H9 (cell line): ENCODE results near the gene MTHFD1L. TPM values are rescaled to one million over a fixed set of nuclear protein-coding genes. Genes with fewer than 3 reads are reported as not detected.

Experiments
- DNase-seq: peaks from one replicate; pipeline ENCODE4 v3.0.0-alpha.2; 2017
- H2AFZ ChIP-seq: one replicate; pipeline ENCODE4 v1.6.1; 2013; ENCODE audit warnings: mild to moderate bottlenecking, low read length, control low read depth, moderate library complexity
- H2AK5ac ChIP-seq: 2 replicates; pipeline ENCODE4 v1.6.1; 2013; ENCODE audit warnings: low read length, control low read depth, mixed read lengths; ENCODE audit not compliant: insufficient read length
- H2BK120ac ChIP-seq: one replicate; pipeline ENCODE4 v1.6.1; 2013; ENCODE audit warnings: low read depth, mild to moderate bottlenecking, low read length, control low read depth, inconsistent platforms; ENCODE audit not compliant: poor library complexity, severe bottlenecking
- H2BK12ac ChIP-seq: 2 replicates; pipeline ENCODE4 v1.6.1; 2013; ENCODE audit warnings: low read length, control low read depth, mixed read lengths, low read depth; ENCODE audit not compliant: insufficient read length
- H2BK15ac ChIP-seq: 2 replicates; pipeline ENCODE4 v1.6.1; 2013; ENCODE audit warnings: low read depth, low read length, control low read depth
- H2BK20ac ChIP-seq: one replicate; pipeline ENCODE4 v1.6.1; 2013; ENCODE audit warnings: low read depth, mild to moderate bottlenecking, low read length, control low read depth, inconsistent platforms; ENCODE audit not compliant: poor library complexity, severe bottlenecking
- H2BK5ac ChIP-seq: 2 replicates; pipeline ENCODE4 v1.6.1; 2013; ENCODE audit warnings: low read length, control low read depth, mixed read lengths; ENCODE audit not compliant: insufficient read length
- H3K14ac ChIP-seq: 2 replicates; pipeline ENCODE4 v1.6.1; 2013; ENCODE audit warnings: low read length, control low read depth; ENCODE audit not compliant: insufficient read depth
- H3K18ac ChIP-seq: 2 replicates; pipeline ENCODE4 v1.6.1; 2013; ENCODE audit warnings: low read depth, mild to moderate bottlenecking, mixed read lengths, low read length, control low read depth; ENCODE audit not compliant: insufficient read length
- H3K23ac ChIP-seq: 2 replicates; pipeline ENCODE4 v1.6.1; 2013; ENCODE audit warnings: low read length, control low read depth, mixed read lengths, low read depth; ENCODE audit not compliant: insufficient read length
- H3K23me2 ChIP-seq: 2 replicates; pipeline ENCODE4 v1.6.1; 2013; ENCODE audit warnings: low read depth, mild to moderate bottlenecking, mixed read lengths, low read length, control low read depth; ENCODE audit not compliant: insufficient read length, poor library complexity, severe bottlenecking
- H3K27ac ChIP-seq: 2 replicates; pipeline ENCODE4 v1.5.1; 2013; ENCODE audit warnings: low read length, control low read depth, mixed read lengths, low read depth; ENCODE audit not compliant: insufficient read length
- H3K27me3 ChIP-seq: 2 replicates; pipeline ENCODE4 v1.6.1; 2013; ENCODE audit warnings: low read length, control low read depth, inconsistent platforms; ENCODE audit not compliant: insufficient read depth
- H3K4ac ChIP-seq: 2 replicates; pipeline ENCODE4 v1.6.1; 2013; ENCODE audit warnings: low read depth, mild to moderate bottlenecking, control low read depth, inconsistent platforms, low read length, moderate library complexity
- H3K4me1 ChIP-seq: 2 replicates; pipeline ENCODE4 v1.6.1; 2013; ENCODE audit warnings: low read length, control low read depth, inconsistent platforms; ENCODE audit not compliant: insufficient read depth
- H3K4me2 ChIP-seq: 2 replicates; pipeline ENCODE4 v1.6.1; 2013; ENCODE audit warnings: low read length, control low read depth, mixed read lengths; ENCODE audit not compliant: insufficient read length, insufficient read depth
- H3K56ac ChIP-seq: 2 replicates; pipeline ENCODE4 v1.6.1; 2013; ENCODE audit warnings: low read depth, mild to moderate bottlenecking, mixed read lengths, low read length, control low read depth; ENCODE audit not compliant: insufficient read length
- H3K79me1 ChIP-seq: 2 replicates; pipeline ENCODE4 v1.6.1; 2013; ENCODE audit warnings: low read depth, mild to moderate bottlenecking, moderate library complexity, low read length, control low read depth, inconsistent platforms; ENCODE audit not compliant: insufficient read depth, poor library complexity, severe bottlenecking
- H3K79me2 ChIP-seq: 2 replicates; pipeline ENCODE4 v1.6.1; 2013; ENCODE audit warnings: low read length, control low read depth, inconsistent platforms; ENCODE audit not compliant: insufficient read depth
- H3K9ac ChIP-seq: 2 replicates; pipeline ENCODE4 v1.6.1; 2013; ENCODE audit warnings: low read length, control low read depth, mixed read lengths; ENCODE audit not compliant: insufficient read length; ENCODE audit errors: extremely low read depth
- H3K9me3 ChIP-seq: one replicate; pipeline ENCODE4 v1.6.1; 2013; ENCODE audit warnings: low read depth, low read length, inconsistent platforms; ENCODE audit not compliant: control insufficient read depth
- H3T11ph ChIP-seq: one replicate; pipeline ENCODE4 v1.6.1; 2013; ENCODE audit warnings: mild to moderate bottlenecking, low read length, control low read depth, inconsistent platforms
- H4K20me1 ChIP-seq: one replicate; pipeline ENCODE4 v1.6.1; 2013; ENCODE audit not compliant: control insufficient read depth, insufficient read length, insufficient read depth
- H4K5ac ChIP-seq: 2 replicates; pipeline ENCODE4 v1.6.1; 2013; ENCODE audit warnings: low read depth, mild to moderate bottlenecking, mixed read lengths, low read length, control low read depth; ENCODE audit not compliant: insufficient read length
- H4K8ac ChIP-seq: replicated peaks from 2 replicates; pipeline ENCODE4 v1.6.1; 2013; ENCODE audit warnings: low read length, control low read depth, mixed read lengths, low read depth; ENCODE audit not compliant: insufficient read length
- H4K91ac ChIP-seq: 2 replicates; pipeline ENCODE4 v1.6.1; 2013; ENCODE audit warnings: low read depth, mild to moderate bottlenecking, moderate library complexity, mixed read lengths, low read length, control low read depth; ENCODE audit not compliant: insufficient read length
- H3K27ac Mint-ChIP-seq, 3 experiments: 2 replicates in 2 of 3; 3 replicates in 1 of 3; pipeline ENCODE4 v1.8.0; 2020 to 2021; ENCODE audit warnings: mixed read lengths in 3 of 3, mild to moderate bottlenecking in 1 of 3, moderate library complexity in 1 of 3
- H3K27me3 Mint-ChIP-seq: 2 replicates; pipeline ENCODE4 v1.8.0; 2021; ENCODE audit warnings: low read depth, mild to moderate bottlenecking, moderate library complexity, mixed read lengths
- H3K36me3 Mint-ChIP-seq, 3 experiments: 2 replicates in 2 of 3; 3 replicates in 1 of 3; pipeline ENCODE4 v1.8.0; 2020 to 2021; ENCODE audit warnings: low read depth in 3 of 3, mixed read lengths in 3 of 3; ENCODE audit not compliant: insufficient read depth in 1 of 3
- H3K4me1 Mint-ChIP-seq, 2 experiments: 2 replicates each; pipeline ENCODE4 v1.8.0; 2020; ENCODE audit warnings: mixed read lengths in 2 of 2
- H3K4me3 Mint-ChIP-seq, 2 experiments: 2 replicates in 1 of 2; 3 replicates in 1 of 2; pipeline ENCODE4 v1.8.0; 2020 to 2021; ENCODE audit warnings: mild to moderate bottlenecking in 2 of 2, mixed read lengths in 2 of 2, moderate library complexity in 1 of 2
- H3K9me3 Mint-ChIP-seq, 2 experiments: 2 replicates in 1 of 2; 3 replicates in 1 of 2; pipeline ENCODE4 v1.8.0; 2020; ENCODE audit warnings: mild to moderate bottlenecking in 2 of 2, mixed read lengths in 2 of 2, moderate library complexity in 1 of 2
- CTCF ChIP-seq: fragments of 200-600 bp; sonication (generic); conservative IDR thresholded peaks from 3 replicates; pipeline ENCODE4 v1.8.0; 2021; ENCODE audit warnings: antibody characterized with exemption, mild to moderate bottlenecking
- WGBS: extraction: QIAGEN DNeasy Blood & Tissue Kit; methylation state at CpG from one replicate; pipeline ENCODE4 v1.1.7; 2013; ENCODE audit warnings: missing lambda C conversion rate, low lambda C conversion rate, mixed read lengths; ENCODE audit not compliant: insufficient read length; ENCODE audit errors: extremely low coverage; 5-methylcytosine and 5-hydroxymethylcytosine counted together
- total RNA-seq: library from RNA; stranded (reverse); gene quantifications from 2 replicates; pipeline ENCODE4 v1.2.1, GENCODE V29; 2021

MTHFD1L gene
- total RNA-seq, 1 experiment from 2014 or later, result 90.2 TPM

GRCh38 chr6:150880336-150880735 is 14.8 kb downstream of the MTHFD1L start:
- no peak overlapping the region for H2BK120ac ChIP-seq
- no peak overlapping the region for H2BK15ac ChIP-seq
- no peak overlapping the region for H3K9ac ChIP-seq
- H3K9me3 ChIP-seq, result no peaks in the 10 kb centered on the region
- Mint-ChIP-seq H3K4me1 (peaks cover 45 to 50% of the 10 kb centered on the region in 2 experiments), H3K27me3 (no peaks in the 10 kb centered on the region), H3K4me3 (no peak overlapping the region), H3K9me3 (no peaks in the 10 kb centered on the region), H3K36me3 (peaks cover 25 to 53% (median 43%) of the 10 kb centered on the region in 3 experiments; a peak in 6 of 7 replicates), H3K27ac (peak overlapping the region in 1 of 3 experiments; percentile 10; a peak in 1 of 7 replicates)
- H3T11ph ChIP-seq, result no peak overlapping the region
- no peak overlapping the region for H3K23ac ChIP-seq
- no peak overlapping the region for H3K14ac ChIP-seq
- no peak overlapping the region for H4K8ac ChIP-seq
- H4K20me1 ChIP-seq, result no peaks in the 10 kb centered on the region
- H4K5ac ChIP-seq, result no peak overlapping the region
- H3K4me2 ChIP-seq, result no peak overlapping the region
- H3K79me2 ChIP-seq, result peaks cover 3% of the 10 kb centered on the region; the same call in 1 of the 2 replicates
- H2BK12ac ChIP-seq, result no peak overlapping the region
- H3K23me2 ChIP-seq, result peaks cover 3% of the 10 kb centered on the region
- no peak overlapping the region for H3K18ac ChIP-seq
- no peak overlapping the region for H3K27ac ChIP-seq
- no CpG with 5 or more reads among the region's 3 CpGs for WGBS
- no peaks in the 10 kb centered on the region for H3K79me1 ChIP-seq
- H4K91ac ChIP-seq, result no peak overlapping the region
- H3K4me1 ChIP-seq, result peaks cover 2% of the 10 kb centered on the region
- DNase-seq, result no peak
- H2AFZ ChIP-seq, result no peak overlapping the region
- no peak overlapping the region for H3K56ac ChIP-seq
- H2AK5ac ChIP-seq, result no peak overlapping the region
- H3K4ac ChIP-seq, result no peak overlapping the region
- TF ChIP-seq CTCF, result no peak
- H3K27me3 ChIP-seq, result no peaks in the 10 kb centered on the region
- no peak overlapping the region for H2BK20ac ChIP-seq
- no peak overlapping the region for H2BK5ac ChIP-seq
